Right renal cortex interstitium (tissue), 3 donors: ENCODE results near the gene MOB3A. TPM values are rescaled to one million over a fixed set of nuclear protein-coding genes. Genes with fewer than 3 reads are reported as not detected.

ENCODE experiments used
- DNase-seq, 3 donors: peaks; one replicate each; pipeline ENCODE4 v3.0.0-alpha.2; 2013; ENCODE audit warnings: low read depth in 3 of 3, low spot score in 2 of 3
- polyA plus RNA-seq, 3 donors: library from polyadenylated mRNA; unstranded; fragments of 120-200 nt; gene quantifications; one replicate each; pipeline ENCODE4 v1.2.1, GENCODE V29; 2013; ENCODE audit not compliant: insufficient read length in 3 of 3

MOB3A gene
- polyA plus RNA-seq, 3 donors = 19.5 to 21.8 (median 19.9) TPM

DNA sequence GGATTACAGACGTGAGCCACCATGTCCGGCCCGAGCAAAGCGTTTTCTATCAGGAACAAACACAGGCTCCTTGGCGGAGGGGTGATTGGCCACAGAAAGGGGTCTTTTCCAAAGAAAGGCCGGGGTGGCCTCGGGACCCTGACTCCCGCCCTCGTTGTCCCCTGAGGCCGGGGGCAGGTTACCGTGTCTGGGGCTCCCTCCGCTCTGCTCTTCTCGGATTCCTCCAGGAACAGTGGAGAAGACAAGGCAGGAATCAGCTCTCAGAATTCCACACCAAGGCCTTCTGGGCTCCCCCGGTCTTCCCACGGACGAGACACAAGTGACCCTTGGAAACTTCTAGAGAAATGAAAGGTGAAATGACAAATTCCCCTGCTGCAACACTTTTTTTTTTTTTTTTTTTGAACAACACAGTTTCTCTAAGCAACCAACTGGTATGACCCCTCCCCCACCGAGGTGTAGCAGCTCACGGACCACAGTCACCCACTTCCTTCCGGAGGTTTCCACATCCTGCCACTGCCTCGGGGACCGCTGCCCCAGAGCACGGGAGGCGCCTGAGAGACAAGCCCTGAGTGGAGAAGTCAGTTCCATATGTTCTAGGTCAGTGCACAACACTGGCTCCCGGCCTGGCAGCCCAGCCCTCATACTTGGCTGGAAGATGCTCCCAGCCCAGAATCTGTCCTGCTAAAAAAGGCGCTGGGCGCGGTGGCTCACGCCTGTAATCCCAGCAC lies 11.0 kb downstream of the MOB3A start:
- no peak for DNase-seq

DNA sequence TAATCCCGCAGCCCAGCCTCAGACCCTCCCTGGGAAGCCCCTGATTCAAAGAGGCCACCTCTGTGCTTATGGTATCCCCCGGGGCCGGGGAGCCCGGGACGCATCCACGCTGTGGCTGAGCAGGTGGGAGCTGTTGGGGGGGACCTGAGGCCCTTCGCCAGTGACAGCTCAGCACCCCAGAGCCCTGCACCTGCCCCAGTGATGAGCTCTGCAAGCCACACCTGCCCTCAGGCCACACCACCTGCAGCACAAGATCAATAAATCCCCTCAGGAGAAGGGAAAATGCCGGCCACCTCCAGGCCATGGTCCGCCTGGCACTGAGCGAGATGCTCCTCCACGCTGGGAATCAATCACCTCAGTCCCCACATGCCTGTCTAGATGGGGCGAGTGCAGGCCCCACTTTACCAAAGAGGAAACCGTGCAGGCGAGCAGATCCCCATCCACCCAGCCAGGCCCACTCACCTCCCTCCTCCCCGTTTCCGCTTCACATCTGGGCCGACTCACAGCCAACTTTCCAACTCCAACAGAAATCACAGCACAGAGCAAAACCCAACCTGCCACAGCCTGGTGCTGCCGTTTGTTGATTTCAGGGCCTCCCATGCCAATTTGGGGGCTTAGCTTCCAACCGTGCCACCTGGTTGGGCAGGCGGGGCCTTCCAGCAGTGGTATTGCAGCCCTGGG lies 12.8 kb downstream of the MOB3A start:
- DNase-seq = no peak

DNA sequence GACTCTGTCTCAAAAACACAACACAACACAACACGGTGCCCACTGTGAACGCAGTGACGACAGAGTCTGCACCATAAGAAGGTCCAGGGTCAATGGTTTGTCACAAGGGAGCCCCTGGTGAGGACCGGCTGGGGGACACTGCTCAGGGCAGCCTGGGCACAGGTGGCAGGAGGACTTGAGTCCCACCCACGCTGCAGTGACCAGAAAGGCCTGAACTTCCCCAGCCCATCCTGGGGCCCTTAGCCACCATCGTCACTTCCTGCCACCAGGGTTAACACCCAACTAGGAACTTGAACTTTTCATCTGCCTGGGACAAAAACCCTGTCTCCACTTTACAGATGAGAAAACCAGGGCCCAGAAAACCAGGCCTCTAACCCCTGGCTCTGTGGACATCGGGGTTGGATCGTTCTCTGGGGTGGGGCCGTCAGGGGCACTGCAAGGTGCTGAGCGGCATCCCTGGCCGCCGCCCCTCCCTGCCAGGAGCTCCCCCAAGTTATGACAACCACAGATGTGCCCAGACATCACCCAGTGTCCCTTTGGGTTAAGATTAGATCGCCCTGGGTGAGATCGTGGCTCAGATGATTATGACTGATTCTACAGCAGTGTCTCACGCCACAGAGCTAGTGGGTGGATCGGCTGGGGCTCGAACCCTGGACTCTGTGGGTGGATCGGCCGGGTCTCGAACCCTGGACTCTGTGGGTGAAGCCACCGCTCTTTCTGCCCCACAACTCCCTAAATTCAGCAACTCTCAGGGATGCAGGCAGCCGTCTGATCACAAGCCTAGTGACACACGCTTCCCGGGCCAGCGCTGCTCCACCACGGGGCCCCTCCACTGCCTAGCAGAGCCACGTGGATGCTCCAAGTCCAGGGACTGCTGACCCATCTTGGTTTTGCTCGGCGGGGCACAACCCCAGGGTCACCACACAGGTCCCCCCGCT lies 14.0 kb downstream of the MOB3A start:
- no peak for DNase-seq

- DNase-seq = no peak
Observed at GRCh38 chr19:2080336-2080988, 15.7 kb downstream of the MOB3A start.

DNA sequence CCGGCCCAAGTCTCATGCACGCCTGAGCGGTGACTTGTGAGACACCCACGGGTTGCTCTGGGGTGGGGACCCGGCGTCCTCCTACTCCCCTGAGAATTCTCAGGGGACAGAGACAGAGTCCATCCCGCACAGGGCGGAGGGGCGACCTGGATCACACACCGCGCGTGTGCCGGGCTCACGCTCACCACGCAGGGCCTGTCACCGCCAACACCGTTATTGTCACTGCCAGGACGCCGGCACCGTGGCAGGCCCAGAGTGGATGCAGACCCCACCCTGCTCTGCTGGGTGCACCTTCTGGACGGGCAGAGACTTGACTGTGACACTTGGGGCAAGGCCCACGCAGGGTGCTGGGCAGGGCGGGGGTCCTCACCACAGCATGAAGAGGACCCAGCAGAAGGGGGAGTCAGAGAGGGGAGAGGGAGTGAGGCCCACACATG lies 16.2 kb downstream of the MOB3A start:
- no peak for DNase-seq

DNA sequence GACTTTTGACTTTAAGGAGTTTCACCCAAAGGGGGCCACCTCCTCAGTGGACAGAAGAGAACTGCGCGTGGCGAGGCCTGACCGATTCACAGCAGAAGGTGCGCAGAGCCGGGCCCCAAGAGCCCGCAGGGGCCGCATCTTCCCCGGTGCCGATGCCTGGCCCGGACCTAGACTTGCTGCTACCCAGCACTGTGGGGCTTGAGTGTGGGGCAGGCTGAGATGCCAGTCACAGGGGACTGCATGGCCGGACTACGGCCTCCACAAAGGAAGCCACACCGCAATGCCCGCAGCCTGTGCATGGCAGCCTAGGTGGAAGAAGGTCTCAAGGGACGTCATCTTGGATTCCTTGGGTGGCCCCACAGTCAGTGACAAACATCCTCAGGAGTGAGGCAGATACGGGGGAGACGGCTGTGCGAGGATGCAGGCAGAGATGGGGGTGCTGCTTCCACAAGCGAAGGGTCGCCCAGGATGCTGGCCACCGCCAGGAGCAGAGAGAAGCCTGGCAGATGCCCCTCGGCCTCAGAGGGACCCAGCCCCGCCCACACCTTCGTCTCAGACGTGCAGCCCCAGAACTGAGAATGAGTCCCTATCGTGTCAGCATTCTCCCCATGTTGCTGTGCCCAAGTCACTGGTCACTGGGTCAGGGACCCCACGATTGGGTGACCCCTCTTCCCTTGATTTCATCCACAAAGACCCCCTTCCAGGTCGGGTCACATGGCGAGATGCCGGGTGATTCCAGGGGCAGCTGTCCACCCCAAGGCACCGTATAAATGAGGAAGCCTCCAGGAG lies 16.9 kb downstream of the MOB3A start:
- no peak for DNase-seq

GRCh38 chr19:2077833-2078619 lies 18.1 kb downstream of the MOB3A start:
- DNase-seq = no peak

- DNase-seq = no peak
Observed at GRCh38 chr19:2077398-2077797, 18.7 kb downstream of the MOB3A start.

DNA sequence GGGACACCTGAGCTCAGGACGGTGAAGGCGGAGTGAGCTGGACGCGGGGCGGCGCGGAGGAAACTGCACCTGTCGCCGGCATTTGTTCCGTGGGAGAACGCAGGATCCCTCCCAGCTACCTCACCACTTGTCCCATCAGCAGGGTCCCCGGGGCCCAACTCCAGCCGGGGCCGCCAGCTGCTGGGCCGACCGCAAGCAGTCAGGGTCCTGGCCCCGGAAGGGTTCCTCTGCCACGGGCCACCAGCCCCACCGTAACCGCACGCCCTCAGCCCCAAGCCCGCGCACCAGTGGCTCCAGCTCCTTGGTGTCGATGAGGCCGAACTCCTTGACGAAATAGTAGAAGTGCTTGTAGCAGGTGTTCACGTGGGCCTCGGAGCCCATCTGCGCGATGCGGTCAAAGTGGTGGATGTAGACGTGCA lies 19.6 kb downstream of the MOB3A start:
- DNase-seq = no peak

DNA sequence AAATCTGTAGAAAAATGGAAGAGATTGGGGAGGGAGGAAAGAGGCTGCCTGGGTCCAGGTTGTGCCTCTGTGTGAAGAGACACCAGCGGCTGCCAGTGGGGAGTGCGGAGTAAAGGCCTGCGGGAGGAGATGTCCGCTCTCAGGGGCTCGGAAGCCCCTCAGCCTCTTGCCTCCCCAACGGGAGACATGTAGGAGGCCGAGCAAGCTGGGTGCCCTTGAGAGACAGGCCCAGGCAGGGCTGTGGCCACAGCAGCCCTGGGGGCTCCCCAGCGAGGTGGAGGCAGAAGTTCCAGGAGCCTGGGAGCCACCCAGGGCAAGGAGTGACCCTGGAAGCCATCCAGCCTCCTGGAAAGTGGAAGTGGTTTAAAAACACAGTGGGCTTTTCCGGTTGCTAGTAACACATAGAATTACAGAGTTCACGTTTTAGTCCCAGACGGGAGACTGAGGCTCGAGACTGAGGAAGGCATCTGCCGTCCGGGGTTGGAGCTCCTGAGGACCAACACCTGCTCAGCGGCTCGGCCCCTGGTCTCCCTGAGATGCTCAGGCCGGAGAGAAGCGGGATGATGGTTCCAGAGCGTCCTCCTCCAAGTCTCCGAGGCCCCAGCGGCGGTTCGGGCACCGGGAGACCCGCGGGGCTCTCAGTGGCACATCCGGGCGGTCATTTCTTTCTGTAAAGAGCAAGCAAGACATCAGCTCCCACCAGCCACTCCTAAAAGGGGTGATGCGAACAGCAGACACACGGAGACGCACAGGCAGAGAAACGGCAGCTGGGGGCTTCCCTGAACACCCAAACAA lies 23.2 kb downstream of the MOB3A start:
- no peak for DNase-seq

GRCh38 chr19:2070986-2071673 lies 25.0 kb downstream of the MOB3A start:
- DNase-seq = no peak

- no peak for DNase-seq
Observed at GRCh38 chr19:2070436-2070827, 25.7 kb downstream of the MOB3A start.

DNA sequence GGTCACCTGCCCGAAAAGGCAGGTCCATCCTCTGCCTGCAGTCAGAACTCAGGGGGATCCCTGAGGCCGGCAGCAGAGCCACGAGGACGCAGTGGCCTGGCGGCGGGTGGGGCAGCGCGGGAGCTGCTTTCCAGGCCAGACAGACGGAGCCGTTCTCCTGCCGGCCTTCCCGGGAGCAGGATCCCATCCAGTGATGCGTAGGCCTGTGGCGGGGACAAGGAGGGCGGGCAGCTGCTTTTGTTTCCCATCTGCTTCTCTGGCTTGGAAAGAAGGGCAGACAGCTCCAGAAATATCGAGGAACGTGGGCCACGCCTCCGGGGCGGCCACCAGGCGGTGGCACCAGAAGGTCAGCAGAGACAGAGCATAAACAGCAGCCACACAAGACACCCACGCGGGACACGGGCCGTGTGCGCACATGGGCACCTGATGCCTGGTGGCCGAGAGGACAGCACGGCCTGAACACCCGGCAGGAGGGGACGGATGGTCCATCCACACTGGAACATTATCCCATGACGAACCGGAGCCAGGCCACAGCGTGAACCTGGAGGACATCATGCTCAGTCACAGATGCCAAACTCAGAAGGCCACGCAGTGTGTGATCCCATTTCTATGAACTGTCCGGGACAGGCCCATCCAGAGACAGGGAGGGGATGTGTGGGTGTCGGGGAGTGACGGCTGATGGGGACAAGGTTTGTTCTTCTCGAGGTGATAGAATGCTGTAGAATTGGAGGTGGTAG lies 31.2 kb downstream of the MOB3A start:
- DNase-seq = no peak

DNA sequence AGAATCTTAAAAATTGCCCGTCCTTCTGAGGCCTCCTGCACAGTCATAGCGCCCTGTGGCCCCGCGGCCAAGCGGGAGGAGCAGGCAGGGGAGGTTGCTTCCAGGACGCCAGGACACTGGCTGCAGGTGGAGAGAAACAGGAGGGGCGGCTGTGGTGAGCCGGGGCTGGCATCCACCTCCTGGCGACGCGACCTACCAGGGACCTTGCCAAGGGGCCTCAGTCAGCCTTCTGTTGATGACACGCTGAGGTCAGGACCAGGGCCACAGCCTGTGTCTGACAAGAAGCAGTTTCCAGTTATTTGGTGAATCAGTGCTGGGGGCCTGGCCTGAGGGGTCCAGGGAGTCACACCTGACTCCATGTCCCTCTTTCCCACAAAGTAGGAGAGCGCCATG lies 31.7 kb downstream of the MOB3A start:
- no peak for DNase-seq

GRCh38 chr19:2063824-2064223 lies 32.3 kb downstream of the MOB3A start:
- no peak for DNase-seq

- no peak for DNase-seq
Observed at GRCh38 chr19:2062770-2063169, 33.4 kb downstream of the MOB3A start.

DNA sequence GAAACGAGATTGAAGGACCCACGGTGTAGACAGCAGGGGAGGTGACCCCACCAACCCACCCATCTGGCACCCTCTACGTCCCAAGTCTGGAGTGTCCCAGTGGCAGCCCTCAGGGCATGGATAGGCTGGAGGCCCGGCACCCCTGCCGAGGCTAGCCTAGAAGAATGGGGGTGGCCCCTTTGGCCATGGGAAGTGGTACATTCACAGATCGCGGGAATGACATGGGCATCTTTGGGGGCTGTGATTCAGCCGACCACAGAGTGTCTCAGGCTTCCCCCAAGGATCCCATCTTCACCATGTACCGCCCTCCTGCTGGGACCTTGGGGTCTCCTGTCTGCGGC lies 33.8 kb downstream of the MOB3A start:
- DNase-seq = no peak
